GM12874 (cell line): ENCODE results near the gene WDFY4.

Experiments
- CTCF ChIP-seq: IDR thresholded peaks from 2 replicates; pipeline ENCODE4 v1.5.1; 2011; ENCODE audit warnings: low read depth, mild to moderate bottlenecking, control low read depth, low read length, moderate library complexity; ENCODE audit not compliant: insufficient read depth

WDFY4 gene

GRCh38 chr10:49011756-49012155 is 327.1 kb downstream of the WDFY4 start:
- TF ChIP-seq CTCF, result no peak

- no peak for TF ChIP-seq CTCF
Measured at GRCh38 chr10:49012603-49013002, 327.9 kb downstream of the WDFY4 start.

- TF ChIP-seq CTCF, result no peak
Measured at GRCh38 chr10:49015700-49016099, 331.0 kb downstream of the WDFY4 start.

- TF ChIP-seq CTCF, result no peak
Measured at GRCh38 chr10:49021685-49022084, 337.0 kb downstream of the WDFY4 start.

- TF ChIP-seq CTCF, result no peak
Measured at GRCh38 chr10:49023071-49023470, 338.4 kb downstream of the WDFY4 start.

GRCh38 chr10:49023752-49024151 is 339.1 kb downstream of the WDFY4 start:
- no peak for TF ChIP-seq CTCF

GRCh38 chr10:49024484-49024883 is 339.8 kb downstream of the WDFY4 start:
- no peak for TF ChIP-seq CTCF
